ENCODE results near the gene ZNF438. TPM values are rescaled to one million over a fixed set of nuclear protein-coding genes. Genes with fewer than 3 reads are reported as not detected.

The ZNF438 gene
- total and polyA plus RNA-seq, 7 donors = 12.3 to 27.9 (median 20.7) TPM

DNA sequence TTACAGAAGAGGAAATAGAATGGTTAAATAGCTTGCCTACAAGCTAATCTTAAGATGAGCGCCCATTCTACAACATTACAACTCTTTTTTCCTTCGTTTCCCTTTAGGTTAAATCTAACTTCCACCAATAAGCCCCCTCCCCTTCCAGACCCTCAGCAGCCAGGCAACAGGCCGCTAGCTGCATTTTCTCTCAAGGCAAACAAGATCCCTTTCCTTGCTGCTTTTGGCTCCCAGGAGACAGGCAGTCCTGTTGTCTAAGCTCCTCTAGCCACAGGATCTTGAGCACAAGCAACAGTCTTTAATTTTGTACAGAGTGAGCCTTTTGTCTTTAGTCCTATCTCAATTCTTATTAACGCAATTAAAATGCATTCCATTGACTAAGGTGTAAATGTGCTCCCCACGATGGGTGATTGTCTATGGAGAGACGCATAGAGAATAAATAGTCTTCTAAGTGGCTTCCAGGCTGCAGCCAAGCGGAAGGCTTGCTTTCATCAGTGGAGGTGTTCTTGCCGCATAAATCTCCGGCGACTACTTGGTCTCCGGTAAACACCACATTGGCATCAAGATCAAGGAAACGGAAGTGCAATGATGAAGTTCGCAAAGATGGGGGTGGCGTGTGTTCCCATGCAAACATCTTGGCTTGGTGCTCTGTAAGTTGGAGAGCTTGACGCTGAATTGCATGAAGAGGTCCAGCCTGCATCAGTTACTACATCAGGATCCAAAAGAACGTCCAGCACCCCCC is 220.2 kb downstream of the ZNF438 start:
- TF ChIP-seq, protein P1, sequence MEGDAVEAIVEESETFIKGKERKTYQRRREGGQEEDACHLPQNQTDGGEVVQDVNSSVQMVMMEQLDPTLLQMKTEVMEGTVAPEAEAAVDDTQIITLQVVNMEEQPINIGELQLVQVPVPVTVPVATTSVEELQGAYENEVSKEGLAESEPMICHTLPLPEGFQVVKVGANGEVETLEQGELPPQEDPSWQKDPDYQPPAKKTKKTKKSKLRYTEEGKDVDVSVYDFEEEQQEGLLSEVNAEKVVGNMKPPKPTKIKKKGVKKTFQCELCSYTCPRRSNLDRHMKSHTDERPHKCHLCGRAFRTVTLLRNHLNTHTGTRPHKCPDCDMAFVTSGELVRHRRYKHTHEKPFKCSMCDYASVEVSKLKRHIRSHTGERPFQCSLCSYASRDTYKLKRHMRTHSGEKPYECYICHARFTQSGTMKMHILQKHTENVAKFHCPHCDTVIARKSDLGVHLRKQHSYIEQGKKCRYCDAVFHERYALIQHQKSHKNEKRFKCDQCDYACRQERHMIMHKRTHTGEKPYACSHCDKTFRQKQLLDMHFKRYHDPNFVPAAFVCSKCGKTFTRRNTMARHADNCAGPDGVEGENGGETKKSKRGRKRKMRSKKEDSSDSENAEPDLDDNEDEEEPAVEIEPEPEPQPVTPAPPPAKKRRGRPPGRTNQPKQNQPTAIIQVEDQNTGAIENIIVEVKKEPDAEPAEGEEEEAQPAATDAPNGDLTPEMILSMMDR (IDR thresholded peaks at IDR 0.05) = no peak
- ATAC-seq (peak in 2 of 4 donors; percentile 13 to 19), DNase-seq (no peak)
- Histone ChIP-seq H3K4me1 (peaks cover 19% of the 10 kb centered on the region), H3K9me3 (no peaks in the 10 kb centered on the region), H3K36me3 (ENCODE audit: insufficient read depth in 1 of 2, low read depth in 1 of 2) (no peaks in the 10 kb centered on the region), H3K27me3 (ENCODE audit: insufficient read depth in 3 of 3, low read length in 2 of 3) (no peaks in the 10 kb centered on the region), H3K27ac (peak overlapping the region; percentile 65), H3K4me3 (no peak overlapping the region)
- intact Hi-C loops (cut with DNase I) = no loop called here
- WGBS, 3 donors = 37 to 56% (median 54%) methylated on average over 16 of the region's 16 CpGs

DNA sequence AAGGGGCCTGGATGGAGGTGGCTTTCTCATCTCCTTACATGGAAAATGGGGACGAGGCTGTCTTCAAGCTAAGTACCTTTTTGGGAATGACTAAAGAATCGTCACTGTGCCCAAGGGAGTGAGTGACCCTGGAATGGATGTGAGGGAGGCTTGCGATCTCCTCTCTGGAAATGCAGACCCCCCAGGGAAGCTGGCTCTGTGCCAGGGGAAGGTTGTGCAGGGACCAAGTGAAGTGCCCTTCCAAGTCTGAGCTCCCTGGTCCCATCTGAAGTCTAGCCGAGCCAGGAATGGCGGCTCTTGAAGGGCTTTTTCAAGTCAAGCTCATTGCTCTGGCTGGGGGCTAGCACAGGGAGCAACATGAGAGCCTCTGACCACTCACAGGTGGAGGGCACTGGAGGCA is 221.2 kb downstream of the ZNF438 start:
- TF ChIP-seq, protein P1 (IDR thresholded peaks at IDR 0.05) = no peak
- intact Hi-C loops (cut with DNase I) = no loop called here
- no peaks in the 10 kb centered on the region for H3K36me3 ChIP-seq (ENCODE audit: insufficient read depth in 1 of 2, low read depth in 1 of 2)
- no peak overlapping the region for H3K4me3 ChIP-seq
- DNase-seq (no peak), ATAC-seq (no peak)
- no peak overlapping the region for H3K27ac ChIP-seq
- peaks cover 19% of the 10 kb centered on the region for H3K4me1 ChIP-seq
- H3K9me3 ChIP-seq = no peaks in the 10 kb centered on the region
- WGBS, 3 donors = 87 to 92% (median 89%) methylated on average over 5 of the region's 5 CpGs
- H3K27me3 ChIP-seq (ENCODE audit: insufficient read depth in 3 of 3, low read length in 2 of 3) = no peaks in the 10 kb centered on the region

DNA sequence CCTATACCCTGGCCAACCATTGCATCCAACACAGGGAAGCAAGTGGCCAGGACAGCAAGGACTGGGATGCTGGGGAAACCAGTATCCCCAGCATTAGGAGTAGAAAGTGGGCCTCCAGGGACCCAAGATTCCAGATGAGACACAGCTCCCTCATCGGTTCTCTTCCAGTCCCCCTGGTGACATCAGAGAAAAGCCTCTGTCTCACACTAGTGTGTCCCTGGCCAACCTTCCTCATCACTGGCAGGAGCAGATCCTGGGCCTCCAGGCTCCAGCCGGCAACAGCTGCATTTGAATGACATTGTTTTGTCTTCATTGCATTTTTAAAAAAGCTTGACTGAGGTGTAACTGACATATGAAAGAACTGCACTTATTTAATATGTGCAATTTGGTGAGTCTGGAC is 224.8 kb downstream of the ZNF438 start:
- TF ChIP-seq, protein P1 (IDR thresholded peaks at IDR 0.05) = no peak
- 44 to 70% (median 48%) methylated on average over 2 of the region's 2 CpGs for WGBS, 3 donors
- no peaks in the 10 kb centered on the region for H3K9me3 ChIP-seq
- H3K27me3 ChIP-seq (ENCODE audit: insufficient read depth in 3 of 3, low read length in 2 of 3) = no peaks in the 10 kb centered on the region
- H3K4me1 ChIP-seq = peaks cover 6% of the 10 kb centered on the region
- no peak overlapping the region for H3K27ac ChIP-seq
- no peak overlapping the region for H3K4me3 ChIP-seq
- ATAC-seq = no peak
- intact Hi-C loops (cut with DNase I) = no loop called here
- no peak for DNase-seq
- no peaks in the 10 kb centered on the region for H3K36me3 ChIP-seq (ENCODE audit: insufficient read depth in 1 of 2, low read depth in 1 of 2)

DNA sequence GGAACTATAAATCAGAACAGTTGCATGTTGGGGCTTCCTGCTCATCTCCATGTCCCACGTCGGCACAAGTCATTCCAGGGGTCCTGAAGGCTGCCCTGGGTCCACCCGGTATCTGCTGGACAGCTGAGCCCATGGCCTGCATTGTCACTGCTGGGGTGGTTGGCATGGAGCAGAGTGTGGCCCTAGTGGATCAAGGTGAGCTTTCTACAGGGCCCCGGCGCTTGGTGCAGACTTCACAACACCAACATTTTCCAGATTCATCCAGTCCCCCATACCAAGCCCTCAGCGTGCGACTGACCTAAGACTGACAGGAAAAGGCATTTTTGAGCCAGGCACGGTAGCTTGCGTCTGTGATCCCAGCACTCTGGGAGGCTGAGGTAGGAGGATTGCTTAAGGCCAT is 226.6 kb downstream of the ZNF438 start:
- ATAC-seq (peak in 1 of 4 donors; percentile 5), DNase-seq (no peak)
- intact Hi-C loops (cut with DNase I) = no loop called here
- H3K36me3 ChIP-seq (ENCODE audit: insufficient read depth in 1 of 2, low read depth in 1 of 2) = no peaks in the 10 kb centered on the region
- TF ChIP-seq, protein P1 (IDR thresholded peaks at IDR 0.05) = no peak
- H3K9me3 ChIP-seq = no peaks in the 10 kb centered on the region
- no peak overlapping the region for H3K27ac ChIP-seq
- H3K27me3 ChIP-seq (ENCODE audit: insufficient read depth in 3 of 3, low read length in 2 of 3) = no peaks in the 10 kb centered on the region
- WGBS, 3 donors = 77 to 85% (median 80%) methylated on average over 9 of the region's 9 CpGs
- no peaks in the 10 kb centered on the region for H3K4me1 ChIP-seq
- H3K4me3 ChIP-seq = no peak overlapping the region
